Stimulated activated CD8-positive, alpha-beta memory T cell treated with anti-CD3 and anti-CD28 coated beads, Interleukin-7, amount 100 ng/mL, for 48 hours (primary cell): ENCODE data around the gene TPCN2.
"Not testable (repeated sequence)": the region's sequence is repeated elsewhere in the genome, so short reads cannot be mapped to it uniquely, and the experiment has no call there.

Experiments
- DNase-seq, 2 donors: peaks; one replicate each; pipeline ENCODE4 v3.0.0-alpha.2; 2020; ENCODE audit warnings: low read depth in 1 of 2; ENCODE audit errors: extremely low read depth in 1 of 2

Gene TPCN2

DNA sequence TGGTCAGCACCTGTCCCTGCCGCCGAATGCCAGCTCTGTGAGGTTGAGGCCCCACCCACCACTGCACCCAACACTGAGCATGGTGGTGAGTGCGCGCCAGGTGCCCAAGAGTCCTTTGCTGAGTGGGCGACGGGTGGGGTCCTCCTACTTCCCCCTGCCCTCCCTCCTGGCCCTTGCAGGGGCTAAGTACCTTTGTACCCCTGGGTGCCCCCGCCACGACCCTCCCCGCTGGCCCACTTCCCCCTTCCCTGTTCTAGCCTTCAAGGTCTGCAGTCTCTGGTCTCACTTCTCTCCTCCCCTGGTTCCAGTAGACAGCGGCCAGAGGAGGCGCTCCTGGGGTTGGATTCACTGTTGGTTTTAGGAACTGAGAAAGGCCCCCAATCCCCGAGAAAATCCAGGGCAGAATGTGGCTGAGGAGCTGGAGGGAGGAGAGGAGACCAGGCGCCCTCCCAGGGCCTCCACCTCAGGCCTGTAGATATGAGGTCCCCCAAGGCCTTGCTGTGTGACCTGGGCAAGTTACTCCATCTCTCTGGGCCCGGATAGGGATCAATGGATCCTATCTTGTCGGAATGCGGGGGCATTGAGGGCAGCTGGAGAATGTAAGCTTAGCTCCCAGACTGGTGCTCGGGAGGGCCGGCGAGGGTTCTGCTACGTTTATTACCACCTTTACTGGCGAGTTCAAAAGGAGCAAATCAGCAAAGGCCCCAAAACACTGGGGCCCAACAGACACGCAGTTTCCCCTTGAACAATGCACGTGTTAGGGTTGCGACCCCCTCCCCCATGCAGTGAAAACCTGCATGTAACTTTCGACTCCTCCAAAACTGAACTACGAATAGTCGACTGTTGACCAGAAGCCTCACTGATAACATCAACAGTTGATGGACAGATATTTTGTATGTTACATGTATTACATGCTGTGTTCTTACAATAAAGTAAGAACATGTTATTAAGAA lies 75.1 kb downstream of the TPCN2 start:
- DNase-seq, result no peak

DNA sequence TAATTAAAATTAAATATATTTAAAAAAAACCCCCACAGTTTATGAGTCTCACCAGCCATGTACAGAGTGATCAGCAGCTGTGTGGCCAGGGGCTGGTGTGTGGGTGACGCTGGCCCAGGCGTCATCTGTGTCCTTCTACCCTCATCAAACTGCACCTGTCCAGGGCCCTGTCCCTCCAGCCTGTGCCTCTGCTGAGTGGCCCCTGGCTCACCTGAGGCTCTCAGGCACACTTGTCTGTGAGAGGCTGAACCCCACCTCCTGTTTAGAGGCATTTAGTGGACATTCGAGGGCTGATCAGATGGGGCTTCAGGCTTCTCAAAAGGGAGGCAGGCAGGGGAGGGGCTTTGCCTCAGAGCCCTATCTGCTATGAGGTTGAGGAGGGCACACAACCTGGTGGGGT lies 77.1 kb downstream of the TPCN2 start:
- no peak for DNase-seq

DNA sequence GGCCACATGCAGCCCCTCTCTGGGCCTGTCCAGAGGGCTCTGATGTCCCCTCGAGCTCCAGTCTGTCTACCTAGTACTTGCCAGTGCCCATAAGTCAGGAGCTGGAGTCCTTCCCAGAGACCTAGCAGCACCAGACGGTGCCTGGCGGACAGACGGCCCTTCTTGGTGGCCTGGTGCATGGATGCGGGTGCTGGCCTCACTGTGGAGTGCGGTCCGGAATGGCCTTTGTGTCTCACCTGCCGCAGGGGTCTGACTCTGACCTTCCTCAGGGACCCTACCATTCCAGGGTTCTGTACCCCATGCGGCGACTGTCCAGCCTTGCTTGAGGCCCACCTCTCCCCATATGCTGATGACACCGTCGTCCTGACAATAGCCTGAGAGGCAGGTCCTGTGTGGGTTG lies 77.6 kb downstream of the TPCN2 start:
- DNase-seq, result no peak

DNA sequence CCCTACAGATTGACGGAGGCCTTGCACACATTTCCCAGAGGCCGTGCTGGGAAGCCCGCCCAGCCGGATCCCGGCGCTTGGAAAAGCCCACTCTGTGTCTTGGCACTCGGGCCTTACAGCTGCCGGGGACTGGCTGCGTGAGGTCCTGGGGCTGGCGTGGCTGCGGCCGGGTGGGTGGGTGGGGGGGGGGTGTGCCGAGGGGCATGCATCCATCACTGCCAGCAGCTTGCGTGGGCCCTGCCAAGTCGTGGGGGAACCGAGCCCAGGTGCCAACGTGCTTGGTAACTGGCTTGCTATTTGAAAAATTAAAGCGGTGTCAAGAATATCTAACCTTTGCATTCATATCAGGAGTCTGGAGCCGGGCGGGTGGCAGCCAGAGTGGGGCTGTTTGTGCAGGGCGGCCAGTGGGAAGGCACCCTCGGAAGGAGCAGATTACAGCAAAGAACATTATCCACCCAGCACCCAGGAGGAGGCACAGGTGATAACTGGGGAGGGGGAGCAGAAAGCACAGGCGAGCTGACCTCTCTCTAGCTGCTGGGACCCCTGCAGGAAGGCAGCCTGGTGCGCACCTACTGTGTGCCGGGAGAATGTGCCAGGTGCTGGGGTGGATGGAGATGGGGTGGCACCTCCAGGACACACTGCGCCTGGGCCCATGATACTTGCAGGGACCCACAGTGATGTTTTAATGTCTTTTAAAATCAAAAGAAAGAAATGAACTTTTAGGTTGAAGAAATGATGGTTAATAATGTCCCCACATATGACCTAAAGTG lies 78.5 kb downstream of the TPCN2 start:
- no peak for DNase-seq

DNA sequence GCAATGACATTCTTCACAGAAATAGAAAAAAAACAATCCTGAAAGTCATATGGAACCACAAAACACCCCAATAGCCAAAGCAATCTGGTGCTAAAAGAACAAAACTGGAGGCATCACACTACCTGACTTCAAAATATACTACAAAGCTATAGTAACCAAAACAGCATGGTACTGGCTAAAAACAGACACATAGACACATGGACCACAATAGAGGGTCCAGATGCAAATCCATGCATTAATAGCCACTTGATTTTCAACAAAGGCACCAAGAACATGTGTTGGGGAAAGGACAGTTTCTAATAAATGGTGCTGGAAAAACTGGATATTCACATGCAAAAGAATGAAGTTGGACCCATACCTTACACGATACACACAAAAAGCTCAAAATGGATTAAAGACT lies 79.2 kb downstream of the TPCN2 start:
- DNase-seq, result no peak

DNA sequence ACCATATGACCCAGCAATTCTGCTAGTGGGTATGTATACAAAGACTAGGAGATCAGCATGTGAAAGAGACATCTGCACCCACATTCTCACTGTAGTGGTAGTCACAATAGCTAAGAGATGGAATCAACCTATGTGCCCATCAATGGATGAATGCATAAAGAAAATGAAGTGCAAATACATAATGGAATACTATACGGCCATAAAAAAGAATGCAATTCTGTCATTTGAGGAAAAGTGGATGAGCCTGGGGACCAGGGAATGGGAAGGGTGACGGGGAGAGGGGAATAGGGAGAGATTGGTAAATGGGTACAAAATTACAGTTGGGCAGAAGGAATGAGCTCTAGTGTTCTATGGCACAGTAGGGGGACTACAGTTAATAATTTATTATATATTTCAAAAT lies 80.3 kb downstream of the TPCN2 start:
- no peak for DNase-seq

DNA sequence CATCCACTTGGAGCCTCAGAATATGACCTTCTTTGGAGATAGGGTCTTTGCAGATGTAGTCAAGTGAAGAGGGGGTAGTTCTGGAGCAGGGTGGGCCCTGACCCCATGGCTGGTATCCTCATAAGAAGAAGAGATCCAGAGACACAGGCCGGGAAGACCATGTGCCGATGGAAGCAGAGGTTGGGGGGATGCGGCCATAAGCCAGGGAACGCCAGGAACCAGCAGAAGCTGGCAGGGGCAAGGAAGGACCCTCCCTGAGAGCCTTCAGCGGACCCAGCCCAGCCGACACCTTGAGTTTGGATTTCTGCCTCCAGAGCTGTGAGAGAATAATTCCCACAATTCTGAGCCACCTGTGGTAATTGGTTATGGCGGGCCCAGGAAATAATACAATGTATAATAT lies 80.9 kb downstream of the TPCN2 start:
- no peak for DNase-seq

DNA sequence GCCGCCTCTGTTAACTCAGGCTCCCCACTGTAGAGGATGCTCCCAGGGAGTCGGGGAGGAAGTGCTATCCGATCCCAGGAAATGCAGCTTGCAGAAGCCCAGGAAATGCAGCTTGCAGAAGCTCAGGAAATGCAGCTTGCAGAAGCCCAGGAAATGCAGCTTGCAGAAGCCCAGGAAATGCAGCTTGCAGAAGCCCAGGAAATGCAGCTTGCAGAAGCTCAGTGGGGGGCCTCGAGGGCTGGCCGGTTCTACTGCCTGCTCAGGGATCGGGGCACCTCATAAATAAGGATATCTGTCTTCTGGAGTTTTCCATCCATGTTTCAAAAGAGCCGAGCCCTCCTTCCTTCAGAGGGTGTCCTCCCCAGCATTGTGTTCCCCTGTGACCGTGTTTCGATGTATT lies 81.9 kb downstream of the TPCN2 start:
- no peak for DNase-seq

DNA sequence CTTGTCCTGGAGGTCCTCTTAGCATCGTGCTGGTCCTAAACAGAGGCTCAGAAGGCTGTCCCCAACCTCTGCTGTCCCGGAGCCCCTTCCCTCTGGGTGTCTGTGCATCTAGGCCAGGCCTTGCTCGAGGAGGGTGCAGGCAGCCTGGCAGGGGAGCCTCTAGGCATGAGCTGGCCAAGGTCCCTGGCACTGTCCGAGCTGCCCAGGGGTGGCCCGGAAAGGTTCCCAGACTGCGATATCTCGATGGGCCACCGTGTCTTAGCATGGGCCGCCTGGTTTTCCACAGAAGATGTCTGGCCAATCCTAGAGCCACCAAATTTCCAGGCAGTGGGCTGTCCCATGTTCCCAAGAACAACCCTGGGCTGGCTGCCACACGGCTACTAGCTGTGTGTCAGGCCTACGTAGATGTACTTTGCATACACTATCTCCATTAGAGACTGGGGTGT lies 82.4 kb downstream of the TPCN2 start:
- DNase-seq, result no peak

DNA sequence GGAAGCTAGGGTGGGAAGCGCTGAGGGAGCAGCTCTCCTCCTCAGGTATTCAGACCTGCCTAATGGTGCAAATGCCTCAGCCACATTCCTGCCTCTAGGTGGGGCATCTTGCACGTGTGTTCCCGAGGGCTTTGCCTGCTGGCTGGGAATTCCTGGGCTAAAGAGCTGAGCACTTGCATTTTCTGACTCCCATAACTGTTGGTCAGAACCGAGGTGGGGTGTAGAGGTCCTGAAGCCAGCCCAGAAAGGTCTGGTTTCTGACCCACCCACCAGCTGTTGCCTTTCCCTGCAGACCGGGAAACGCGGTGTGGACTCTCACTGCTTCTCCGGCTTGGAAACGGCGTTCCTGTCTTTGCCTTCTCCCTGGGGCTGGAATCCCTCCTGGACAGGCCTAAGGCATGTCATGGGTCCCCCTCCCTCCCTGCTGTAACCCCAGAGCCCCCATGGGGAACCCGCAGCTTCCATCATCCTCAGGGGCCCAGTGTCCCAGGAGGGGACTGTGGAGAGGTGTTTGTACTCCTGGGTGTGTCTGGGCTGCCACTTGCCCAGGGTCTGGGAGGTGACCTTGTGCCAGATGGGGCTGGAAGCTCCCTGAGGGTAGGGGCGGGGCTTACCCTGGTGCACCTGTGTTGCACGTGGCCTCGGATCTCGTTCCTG lies 83.0 kb downstream of the TPCN2 start:
- DNase-seq, result no peak

DNA sequence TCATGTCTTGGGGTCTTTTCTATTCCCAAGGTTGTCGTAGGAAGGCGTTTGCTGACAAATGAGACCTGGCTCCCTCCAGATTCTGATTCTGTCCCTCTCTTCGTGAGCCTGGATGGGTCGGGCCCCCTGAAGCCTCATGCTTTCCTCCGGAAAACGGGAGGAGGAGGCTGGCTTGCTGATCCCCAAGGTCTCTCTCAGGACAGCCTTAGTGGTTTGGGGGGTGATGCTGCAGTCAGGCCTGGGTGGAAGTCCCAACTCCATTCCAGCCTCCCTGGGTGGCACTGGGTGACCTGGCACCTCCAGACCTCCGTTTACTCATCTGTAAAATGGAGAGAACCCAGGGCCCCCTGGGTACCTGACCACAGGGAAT lies 83.6 kb downstream of the TPCN2 start:
- no peak for DNase-seq

DNA sequence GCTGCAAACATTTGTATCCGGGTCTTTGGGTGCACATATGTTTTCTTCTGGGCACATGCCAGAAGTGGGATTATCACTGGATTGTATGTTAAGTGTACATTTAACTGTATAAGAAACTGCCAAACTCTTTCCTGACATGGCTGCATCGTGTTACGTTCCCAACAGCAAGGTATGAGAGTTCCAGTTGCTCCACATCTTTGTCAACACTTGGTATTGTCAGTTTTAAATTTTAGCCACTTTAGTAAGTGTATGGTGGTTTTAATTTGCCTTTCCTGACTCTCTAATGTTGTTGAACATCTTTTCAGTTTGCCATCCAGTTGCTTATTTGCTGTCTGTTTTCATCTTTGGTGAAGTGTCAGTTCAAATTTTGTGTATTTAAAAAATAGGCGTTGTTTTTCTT lies 84.5 kb downstream of the TPCN2 start:
- no peak for DNase-seq

DNA sequence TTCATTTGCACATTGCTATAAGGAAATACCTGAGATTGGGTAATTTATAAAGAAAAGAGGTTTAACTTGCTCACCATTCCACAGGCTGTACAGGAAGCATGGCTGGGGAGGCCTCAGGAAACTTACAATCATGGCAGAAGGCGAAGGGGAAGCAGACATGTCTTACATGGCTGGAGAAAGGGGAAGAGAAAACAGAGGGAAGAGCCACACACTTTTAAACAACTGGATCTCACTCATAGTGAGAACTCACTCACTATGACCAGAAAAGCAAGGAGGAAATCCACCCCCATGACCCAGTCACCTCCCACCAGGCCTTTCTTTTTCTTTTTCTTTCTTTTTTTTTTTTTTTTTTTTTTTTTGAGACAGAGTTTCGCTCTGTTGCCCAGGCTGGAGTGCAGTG lies 85.5 kb downstream of the TPCN2 start:
- not testable (repeated sequence) for DNase-seq

DNA sequence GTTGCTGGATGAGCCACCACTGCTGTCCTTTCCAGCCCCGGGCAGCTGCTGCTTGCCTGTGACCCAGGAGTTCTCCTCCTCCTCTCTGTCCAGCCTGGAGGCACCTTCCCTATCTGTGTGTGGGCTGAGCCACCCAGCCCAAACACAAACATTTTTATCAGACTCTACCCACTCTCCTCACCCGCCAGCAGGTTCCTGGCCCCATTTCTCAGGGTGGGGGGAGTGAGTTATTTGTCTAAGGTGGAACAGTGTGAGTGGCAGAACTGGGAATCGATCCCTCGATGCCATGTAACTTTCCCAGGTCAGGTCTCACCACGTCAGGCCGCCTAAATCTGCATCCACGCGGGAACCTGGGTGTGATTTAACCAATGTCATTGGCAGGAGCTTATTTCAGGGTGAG lies 86.2 kb downstream of the TPCN2 start:
- DNase-seq, result no peak

DNA sequence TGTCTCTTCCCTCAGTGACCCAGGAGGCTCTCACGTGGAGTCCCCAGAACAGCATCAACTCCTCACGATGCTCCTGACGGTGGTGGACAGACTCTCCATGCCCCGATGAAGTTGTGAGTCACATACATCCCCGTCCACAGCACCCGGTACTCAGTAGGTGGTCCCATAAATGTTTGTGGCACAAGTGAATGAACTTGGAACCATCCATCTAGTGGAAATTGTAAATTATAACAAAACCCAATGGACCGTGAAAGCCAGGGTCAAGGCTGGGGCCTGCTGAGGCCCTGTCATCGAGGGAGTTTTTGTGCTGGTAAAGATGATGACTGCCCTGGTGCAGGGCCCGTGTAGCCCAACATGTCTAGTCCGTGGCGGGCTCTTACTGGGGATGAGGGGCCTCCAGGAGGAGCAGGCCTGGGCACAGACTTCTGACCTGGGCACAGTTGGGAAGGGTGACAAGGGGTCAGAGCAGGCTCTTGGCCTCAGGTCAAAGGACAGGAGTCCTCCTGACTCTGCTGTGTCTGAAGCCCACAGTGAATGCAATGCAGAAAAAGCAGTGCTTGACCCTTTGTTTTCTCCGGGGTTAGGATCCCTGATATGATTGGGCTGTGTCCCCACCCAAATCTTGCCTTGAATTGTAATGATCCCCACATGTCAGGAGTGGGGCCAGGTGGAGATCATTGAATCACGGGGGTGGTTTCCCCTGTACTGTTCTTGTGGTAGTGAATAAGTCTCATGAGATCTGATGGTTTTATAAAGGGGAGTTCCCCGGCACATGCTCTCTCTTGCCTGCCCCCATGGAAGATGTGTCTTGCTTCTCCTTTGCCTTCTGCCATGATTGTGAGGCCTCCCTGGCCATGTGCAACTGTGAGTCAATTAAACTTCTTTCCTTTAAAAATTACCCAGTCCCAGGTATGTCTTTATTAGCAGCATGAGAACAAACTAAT lies 87.0 kb downstream of the TPCN2 start:
- no peak for DNase-seq

DNA sequence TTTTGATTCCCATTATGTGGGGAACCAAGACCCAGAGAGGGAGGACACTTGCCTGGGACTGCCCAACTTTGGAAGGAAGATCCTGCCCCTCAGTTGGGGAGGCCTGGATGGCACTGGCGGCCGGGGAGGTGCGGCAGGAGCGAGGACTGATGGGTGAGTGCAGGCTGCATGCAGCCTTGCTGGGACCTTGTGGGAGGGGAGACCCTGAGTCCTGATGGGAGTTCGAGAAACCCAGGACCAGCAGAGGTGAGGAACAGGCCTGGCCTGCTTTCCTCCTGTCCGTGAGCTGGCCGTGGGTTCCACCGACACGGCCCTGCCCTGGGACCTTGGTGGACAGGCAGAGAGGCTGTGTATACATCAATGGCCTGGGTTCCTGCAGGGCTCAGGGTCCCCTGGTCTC lies 87.7 kb downstream of the TPCN2 start:
- DNase-seq, result no peak

DNA sequence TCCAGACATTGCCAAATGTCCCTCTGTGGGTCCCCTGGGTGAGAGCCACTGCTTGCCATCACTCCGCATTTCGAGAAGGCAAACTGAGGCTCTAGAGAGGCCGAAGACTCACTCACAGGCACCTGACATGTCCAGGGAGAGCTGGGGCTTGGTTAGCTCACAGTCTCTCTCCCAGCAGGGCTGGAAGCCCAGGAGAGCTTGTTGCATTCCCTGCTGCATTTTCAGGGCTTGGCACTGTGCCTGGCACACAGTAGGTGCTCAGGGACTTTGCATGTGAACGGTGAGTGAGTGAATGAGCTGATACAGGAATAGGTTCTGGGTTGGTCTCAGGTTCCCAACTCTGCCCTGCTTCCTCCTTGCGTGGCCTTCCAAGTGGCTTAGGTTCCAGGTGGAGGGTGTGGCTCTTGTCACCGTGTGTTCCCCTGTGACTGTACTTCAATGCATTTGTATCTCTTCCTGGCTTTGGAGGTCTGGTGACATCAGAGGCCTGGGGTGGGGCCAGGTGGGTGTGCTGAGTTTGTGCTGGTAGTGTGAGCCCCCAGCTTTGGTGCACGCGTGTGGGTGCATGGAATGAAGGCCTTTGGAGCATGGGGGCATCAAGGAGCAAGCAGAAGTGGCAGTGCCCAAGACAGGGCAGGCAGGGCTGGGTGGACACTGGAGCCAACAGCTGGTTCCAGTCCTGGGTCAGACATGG lies 88.6 kb downstream of the TPCN2 start:
- DNase-seq, result no peak

DNA sequence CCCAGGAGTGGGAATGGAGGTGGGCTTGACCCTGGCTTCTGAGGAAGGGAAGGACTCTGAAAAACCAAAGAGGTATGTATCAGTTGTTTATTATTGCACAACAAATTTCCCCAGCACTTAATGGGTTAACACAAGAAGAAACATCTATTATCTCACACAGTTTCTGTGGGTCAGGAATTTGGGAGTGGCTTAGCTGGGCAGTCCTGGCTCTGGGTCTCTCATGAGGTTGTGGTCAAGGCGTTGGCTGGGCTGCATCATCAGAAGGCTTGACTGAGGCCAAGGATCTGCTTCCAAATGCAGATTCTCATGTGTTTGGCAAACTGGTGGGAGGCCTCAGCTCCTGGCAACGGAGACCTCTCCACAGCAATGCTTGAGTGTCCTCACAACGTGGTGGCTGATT lies 89.5 kb downstream of the TPCN2 start:
- no peak for DNase-seq

DNA sequence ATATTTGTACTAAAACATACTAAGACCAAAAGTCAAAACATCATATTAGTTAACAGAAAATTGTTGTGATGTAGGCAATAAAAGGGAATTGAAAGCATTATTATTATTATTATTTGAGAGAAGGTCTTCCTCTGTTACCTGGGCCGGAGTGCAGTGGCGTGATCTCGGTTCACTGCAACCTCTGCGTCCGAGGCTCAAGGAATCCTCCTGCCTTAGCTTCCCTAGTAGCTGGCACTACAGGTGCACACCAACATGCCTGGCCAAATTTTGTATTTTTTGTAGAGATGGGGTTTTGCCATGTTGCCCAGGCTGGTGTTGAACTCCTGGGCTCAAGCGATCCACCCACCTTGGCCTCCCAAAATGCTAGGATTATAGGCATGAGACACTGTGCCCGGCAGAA lies 91.4 kb downstream of the TPCN2 start:
- not testable (repeated sequence) for DNase-seq

DNA sequence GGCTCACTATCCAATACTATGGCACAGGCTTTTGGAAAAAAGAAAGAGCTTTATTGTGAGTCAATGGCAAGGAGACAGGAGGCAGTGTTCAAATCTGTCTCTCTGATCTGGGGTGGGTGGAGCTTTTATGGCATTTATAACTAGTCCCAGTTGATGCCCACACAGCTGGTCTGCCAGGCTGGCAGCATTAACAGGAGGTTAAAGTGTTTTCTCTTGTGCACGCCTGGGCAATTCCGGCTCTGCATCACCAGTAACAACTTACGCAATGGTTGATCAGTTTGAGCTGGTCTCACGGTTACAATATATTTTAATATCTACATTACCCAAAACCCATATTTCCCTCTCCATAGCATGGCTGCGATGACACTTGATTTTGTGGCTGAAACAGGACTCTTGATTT lies 91.9 kb downstream of the TPCN2 start:
- no peak for DNase-seq
